Breast epithelium (tissue), 4 donors: ENCODE measurements around the gene ZNF236. TPM values are rescaled to one million over a fixed set of nuclear protein-coding genes. Genes with fewer than 3 reads are reported as not detected.
"Not testable (repeated sequence)": the region's sequence is repeated elsewhere in the genome, so short reads cannot be mapped to it uniquely, and the experiment has no call there.

Source experiments
- DNase-seq, 2 donors: peaks; one replicate each; pipeline ENCODE4 v3.0.0-alpha.2; 2019; ENCODE audit warnings: low spot score in 2 of 2
- H3K27ac ChIP-seq, 2 donors: fragments of 200-600 bp; sonication (generic) in 1 of 2; one replicate each; pipeline ENCODE4 v1.5.1; 2016 to 2019; ENCODE audit warnings: mild to moderate bottlenecking in 1 of 2
- H3K27me3 ChIP-seq, 2 donors: fragments of 200-600 bp; sonication (generic) in 1 of 2; one replicate each; pipeline versions ENCODE4 v1.5.1 to v1.6.0; 2017 to 2019; ENCODE audit warnings: control low read depth in 1 of 2, mild to moderate bottlenecking in 1 of 2
- H3K36me3 ChIP-seq: fragments of 200-600 bp; one replicate; pipeline ENCODE4 v1.5.1; 2019
- H3K4me1 ChIP-seq, 2 donors: fragments of 200-600 bp; sonication (generic); one replicate each; pipeline ENCODE4 v1.5.1; 2016 to 2019; ENCODE audit warnings: control low read depth in 1 of 2
- H3K4me3 ChIP-seq, 3 donors: fragments of 200-600 bp; sonication (generic); 1 replicate in 2 of 3; 2 replicates in 1 of 3; pipeline ENCODE4 v1.5.1; 2016 to 2019; ENCODE audit warnings: mild to moderate bottlenecking in 3 of 3, moderate library complexity in 2 of 3
- H3K9me3 ChIP-seq, 2 donors: fragments of 200-600 bp; sonication (generic) in 1 of 2; one replicate each; pipeline ENCODE4 v1.5.1; 2016 to 2019; ENCODE audit warnings: control low read depth in 1 of 2
- CTCF ChIP-seq, 3 donors: fragments of 450-650 bp; IDR thresholded peaks; one replicate each; pipeline ENCODE4 v1.5.1; 2016 to 2017; ENCODE audit warnings: antibody characterized with exemption in 3 of 3, mild to moderate bottlenecking in 3 of 3, moderate library complexity in 3 of 3
- POLR2A ChIP-seq: fragments of 450-650 bp; IDR thresholded peaks from one replicate; pipeline ENCODE4 v1.6.1; 2016; ENCODE audit warnings: antibody characterized with exemption, mild to moderate bottlenecking, moderate library complexity
- POLR2AphosphoS5 ChIP-seq, 3 donors: sonication (generic); formaldehyde crosslinking; IDR thresholded peaks; one replicate each; pipeline ENCODE4 v1.6.1; 2017; ENCODE audit warnings: antibody characterized with exemption in 3 of 3
- intact Hi-C: fragments of 100-400 bp; cut with DNase I; formaldehyde crosslinking; loops from one replicate; pipeline ENCODE4 v1.15.1; 2023; ENCODE audit warnings: low total_unique reads
- total RNA-seq, 3 donors: library from RNA; depleted of rRNA; stranded (reverse); fragments of >200 nt; gene quantifications; one replicate each; pipeline ENCODE4 v1.1.0, GENCODE V29; 2016

Gene ZNF236
- total RNA-seq: 10 to 100 TPM; 12.3 to 28.2 (median 27.1) TPM

DNA sequence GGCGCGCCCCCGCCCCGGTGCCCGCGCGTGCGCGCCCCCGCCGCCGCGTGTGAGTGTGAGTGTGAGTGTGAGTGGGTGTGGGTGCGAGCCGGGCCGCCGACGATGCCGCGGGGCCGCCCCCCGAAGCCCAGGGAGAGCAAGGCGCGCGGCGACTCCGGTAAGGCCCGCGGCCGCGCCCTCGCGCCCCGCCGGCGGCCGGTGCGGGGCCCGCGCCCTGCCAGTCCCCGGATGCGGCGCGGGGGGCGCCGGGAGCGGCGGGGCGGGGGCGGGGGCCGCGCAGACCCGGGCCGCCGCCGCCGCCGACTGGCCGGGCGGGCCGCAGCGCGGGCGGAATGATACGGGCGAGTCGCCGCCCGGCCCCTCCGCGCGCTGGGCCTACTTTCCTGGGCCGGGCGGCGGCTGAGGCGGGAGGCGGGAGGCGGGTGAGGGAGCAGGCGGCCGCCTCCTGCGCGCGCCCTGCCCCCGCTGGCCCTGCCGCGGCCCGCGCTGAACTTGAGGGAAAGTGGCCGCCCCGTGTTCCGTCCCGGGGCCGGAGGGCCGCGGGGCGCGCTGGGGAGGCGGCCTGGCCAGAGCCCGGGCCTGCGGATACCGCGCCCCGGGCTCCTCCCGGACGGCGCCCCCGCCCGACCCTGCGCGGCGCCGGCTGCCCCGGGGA is at the start of gene ZNF236:
ZNF236 (plus strand) TSS at position 52 of the 655 bp plus-strand sequence; CDS start at position 103, 51 bp downstream.
- H3K9me3 ChIP-seq: no peaks in the 10 kb centered on the region
- intact Hi-C loops: loop anchor here (2.0 kb wide), 1 partner anchor 70 kb away; no protein-coding TSS in a partner anchor
- H3K36me3 ChIP-seq: no peaks in the 10 kb centered on the region
- TF ChIP-seq POLR2A (no peak), CTCF (IDR thresholded peaks at IDR 0.05) (peak in 1 of 3 donors; percentile 9), POLR2AphosphoS5 (IDR thresholded peaks at IDR 0.05) (peak in 1 of 3 donors; percentile 19)
- peak within 1 kb of the TSS; percentile 95 to 99 for H3K27ac ChIP-seq
- H3K4me1 ChIP-seq: peaks cover 0 to 3% of the 10 kb centered on the region in 2 donors
- peak; percentile 50 to 74 for DNase-seq
- peak within 1 kb of the TSS; percentile 59 to 94 (median 83) for H3K4me3 ChIP-seq
- no peaks in the 10 kb centered on the region for H3K27me3 ChIP-seq

GRCh38 chr18:76772665-76773064 is 49.7 kb upstream of the ZNF236 start:
- Histone ChIP-seq H3K4me1 (no peaks in the 10 kb centered on the region), H3K27ac (no peak overlapping the region), H3K4me3 (no peak overlapping the region), H3K36me3 (no peaks in the 10 kb centered on the region), H3K27me3 (peaks cover 0 to 2% of the 10 kb centered on the region in 2 donors), H3K9me3 (no peaks in the 10 kb centered on the region)
- no peak for DNase-seq
- TF ChIP-seq POLR2AphosphoS5 (IDR thresholded peaks at IDR 0.05) (no peak), CTCF (IDR thresholded peaks at IDR 0.05) (no peak), POLR2A (no peak)
- intact Hi-C loops: loop anchor here (5.0 kb wide), 1 partner anchor 580 kb away; no protein-coding TSS in a partner anchor

GRCh38 chr18:76777036-76777435 is 45.3 kb upstream of the ZNF236 start:
- H3K36me3 ChIP-seq, DNase-seq, H3K27ac ChIP-seq, H3K9me3 ChIP-seq, H3K27me3 ChIP-seq, intact Hi-C loops, H3K4me3 ChIP-seq, H3K4me1 ChIP-seq: not testable (repeated sequence)

- H3K4me1 ChIP-seq: no peaks in the 10 kb centered on the region
Observed at GRCh38 chr18:76783786-76784484, 38.4 kb upstream of the ZNF236 start.

DNA sequence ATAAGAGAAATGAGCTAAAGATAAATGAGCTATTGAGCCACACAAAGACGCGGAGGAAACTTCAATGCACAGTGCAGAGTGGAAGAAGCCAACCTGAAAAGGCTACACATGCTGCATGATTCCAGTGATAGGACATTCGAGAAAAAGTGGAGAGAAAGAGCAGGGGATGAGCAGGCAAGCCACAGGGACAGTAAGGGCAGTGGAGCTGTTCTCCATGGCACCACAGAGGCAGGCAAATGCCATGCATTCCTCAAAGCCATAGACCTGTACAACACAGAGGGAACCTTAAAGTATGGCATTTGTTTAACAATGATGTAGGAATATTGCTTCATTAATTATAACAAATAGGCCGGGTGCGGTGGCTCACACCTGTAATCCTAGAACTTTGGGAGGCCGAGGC is 36.5 kb upstream of the ZNF236 start:
- no peaks in the 10 kb centered on the region for H3K36me3 ChIP-seq
- no peak overlapping the region for H3K4me3 ChIP-seq
- no peaks in the 10 kb centered on the region for H3K27me3 ChIP-seq
- intact Hi-C loops: no loop called here
- H3K4me1 ChIP-seq: no peaks in the 10 kb centered on the region
- no peak for DNase-seq
- H3K27ac ChIP-seq: no peak overlapping the region
- no peak for TF ChIP-seq CTCF (IDR thresholded peaks at IDR 0.05)
- TF ChIP-seq POLR2A: no peak
- no peak for TF ChIP-seq POLR2AphosphoS5 (IDR thresholded peaks at IDR 0.05)
- peaks cover 1 to 2% of the 10 kb centered on the region in 2 donors for H3K9me3 ChIP-seq

More at GRCh38 chr18:76783786-76784484, 38.4 kb upstream of the ZNF236 start:
- TF ChIP-seq CTCF (IDR thresholded peaks at IDR 0.05): no peak
- no peak for TF ChIP-seq POLR2A
- no peak for TF ChIP-seq POLR2AphosphoS5 (IDR thresholded peaks at IDR 0.05)
- H3K9me3 ChIP-seq: no peaks in the 10 kb centered on the region
- no peak overlapping the region for H3K27ac ChIP-seq
- no peak for DNase-seq
- no peak overlapping the region for H3K4me3 ChIP-seq
- H3K36me3 ChIP-seq: no peaks in the 10 kb centered on the region
- intact Hi-C loops: loop anchor here (2.0 kb wide), 1 partner anchor 41 kb away; no protein-coding TSS in a partner anchor
- H3K27me3 ChIP-seq: no peaks in the 10 kb centered on the region
